HUDEP-2 (cell line): ENCODE results near the gene ASIP.
"Not testable (repeated sequence)": the region's sequence is repeated elsewhere in the genome, so short reads cannot be mapped to it uniquely, and the experiment has no call there.

Experiments used
- DNase-seq, 76 experiments: peaks; one replicate each; lab custom pipeline; 2025; ENCODE audit not compliant: unreplicated experiment in 76 of 76; lab: John Stamatoyannopoulos, UW

Gene ASIP

GRCh38 chr20:34242015-34242414 lies 792 bp downstream of the ASIP start:
- not testable (repeated sequence) for DNase-seq

- DNase-seq, result no peak
These were observed 1.7 kb downstream of the ASIP start for GRCh38 chr20:34242879-34243278.

DNA sequence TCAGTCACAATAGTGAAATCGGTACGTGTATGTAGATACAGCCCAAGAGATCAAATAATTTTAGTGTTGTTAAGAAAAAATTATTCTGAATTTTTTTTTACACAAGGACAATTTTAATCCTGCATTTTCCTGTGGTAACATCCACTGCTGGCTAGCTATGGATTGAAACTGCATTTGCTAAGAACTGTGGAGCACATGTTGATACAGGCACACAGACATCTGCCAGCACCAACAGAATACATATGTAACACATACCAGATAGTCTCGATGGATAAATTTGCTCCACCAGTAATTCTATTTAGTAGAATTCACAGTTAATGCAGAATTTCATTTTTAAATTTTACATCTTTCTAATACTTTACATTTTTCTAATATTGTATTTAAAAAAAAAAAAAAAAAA lies 2.2 kb downstream of the ASIP start:
- no peak for DNase-seq

DNA sequence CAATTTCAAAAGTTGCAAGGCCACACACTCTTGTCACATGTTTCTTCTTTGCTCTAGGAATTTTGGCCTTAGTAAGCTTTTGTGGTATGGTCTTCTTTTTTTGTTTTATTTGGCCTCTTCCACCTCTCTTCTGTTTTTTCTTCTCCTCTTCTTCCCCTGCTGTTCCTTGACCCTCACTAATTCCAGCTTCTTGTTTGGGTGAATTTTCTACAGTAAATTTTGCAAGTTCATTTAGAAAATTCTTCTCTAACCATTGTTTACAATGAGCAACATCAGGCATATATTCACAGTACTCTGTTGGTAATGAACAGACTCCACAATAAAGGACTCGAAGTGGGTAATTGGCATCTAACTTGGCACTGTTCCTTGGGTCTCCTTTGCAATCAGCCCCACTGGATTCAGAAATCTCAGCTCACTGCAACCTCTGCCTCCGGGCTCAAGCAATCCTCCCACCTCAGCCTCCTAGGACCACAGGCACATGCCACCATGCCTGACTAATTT lies 5.0 kb downstream of the ASIP start:
- DNase-seq, result no peak

DNA sequence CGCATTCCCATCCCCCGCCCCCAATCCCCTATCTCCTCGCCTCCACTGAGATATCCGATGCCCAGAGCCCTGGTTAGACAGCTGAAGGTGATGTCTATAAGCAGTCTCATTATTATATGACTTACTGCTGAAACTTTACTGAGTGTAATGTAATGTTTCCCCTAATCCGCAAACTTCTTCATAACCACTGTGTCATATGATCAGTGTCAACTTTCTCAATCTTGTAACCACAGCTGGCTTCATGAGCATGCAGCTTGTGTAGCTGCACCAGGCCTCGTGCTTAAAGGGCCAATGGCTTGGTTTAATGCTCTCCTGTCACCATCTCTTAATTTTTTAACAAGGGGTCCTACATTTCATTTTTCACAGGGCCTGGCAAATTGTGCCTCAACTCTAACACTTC lies 8.1 kb downstream of the ASIP start:
- DNase-seq, result no peak

DNA sequence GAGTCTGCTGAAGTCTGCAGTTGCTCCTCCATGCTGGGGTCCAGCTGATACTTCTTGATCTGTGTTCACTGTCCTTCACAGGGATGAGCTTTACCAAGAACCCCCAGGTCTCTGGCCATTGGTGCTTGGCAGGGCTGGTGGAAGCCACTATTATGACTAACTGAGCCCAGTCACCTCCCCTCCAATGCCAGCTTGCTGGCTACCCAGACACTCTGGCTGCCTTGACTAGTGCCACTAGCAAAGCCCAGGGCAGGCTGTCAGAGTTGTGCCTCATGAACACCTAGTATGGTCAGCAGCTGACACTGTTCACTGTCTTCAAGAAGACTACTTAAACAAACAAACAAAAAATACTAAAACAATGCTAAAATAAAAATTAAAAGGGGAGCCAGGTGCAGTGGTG lies 8.8 kb downstream of the ASIP start:
- DNase-seq, result no peak

DNA sequence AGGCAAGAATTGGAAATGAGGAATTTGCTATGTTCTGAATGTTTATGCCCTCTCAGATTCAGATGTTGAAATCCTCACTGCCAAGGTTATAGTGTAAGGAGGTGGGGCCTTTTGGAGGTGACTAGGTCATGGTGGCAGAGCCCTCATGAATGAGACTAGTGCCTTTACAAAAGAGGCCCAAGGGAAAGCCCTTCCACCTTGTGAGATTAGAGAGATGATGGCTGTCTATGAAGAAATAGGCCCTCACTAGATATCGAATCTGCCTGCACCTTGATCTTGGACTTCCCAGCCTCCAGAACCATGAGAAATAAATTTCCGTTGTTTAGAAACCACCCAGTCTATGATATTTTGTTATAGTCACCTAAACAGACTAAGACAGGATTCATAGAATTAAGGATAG lies 10.4 kb downstream of the ASIP start:
- DNase-seq, result no peak

GRCh38 chr20:34252431-34253086 lies 11.3 kb downstream of the ASIP start:
- not testable (repeated sequence) for DNase-seq

- DNase-seq, result no peak
These were observed 13.8 kb downstream of the ASIP start for GRCh38 chr20:34254979-34255378.

DNA sequence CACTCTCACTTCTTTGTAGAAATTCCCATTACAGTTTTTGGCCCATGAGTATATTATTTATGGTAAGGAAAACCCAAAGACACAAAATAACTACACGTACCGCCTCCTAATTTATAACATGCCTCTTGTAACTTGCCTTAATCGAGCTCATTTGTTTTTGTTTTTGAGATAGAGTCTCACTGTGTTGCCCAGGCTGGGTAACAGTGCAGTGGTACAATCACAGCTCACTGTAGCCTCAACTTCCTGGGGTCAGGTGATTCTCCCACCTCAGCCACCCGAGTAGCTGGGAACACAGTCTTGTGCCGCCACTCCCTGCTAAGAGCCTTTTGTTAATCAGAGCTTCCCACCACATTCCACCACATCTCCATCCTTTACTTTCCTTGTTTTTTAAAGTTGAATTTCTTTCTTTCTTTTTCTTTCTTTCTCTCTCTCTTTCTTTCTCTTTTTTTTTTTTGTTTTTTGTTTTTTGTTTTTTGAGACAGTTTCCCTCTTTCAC lies 15.5 kb downstream of the ASIP start:
- no peak for DNase-seq

DNA sequence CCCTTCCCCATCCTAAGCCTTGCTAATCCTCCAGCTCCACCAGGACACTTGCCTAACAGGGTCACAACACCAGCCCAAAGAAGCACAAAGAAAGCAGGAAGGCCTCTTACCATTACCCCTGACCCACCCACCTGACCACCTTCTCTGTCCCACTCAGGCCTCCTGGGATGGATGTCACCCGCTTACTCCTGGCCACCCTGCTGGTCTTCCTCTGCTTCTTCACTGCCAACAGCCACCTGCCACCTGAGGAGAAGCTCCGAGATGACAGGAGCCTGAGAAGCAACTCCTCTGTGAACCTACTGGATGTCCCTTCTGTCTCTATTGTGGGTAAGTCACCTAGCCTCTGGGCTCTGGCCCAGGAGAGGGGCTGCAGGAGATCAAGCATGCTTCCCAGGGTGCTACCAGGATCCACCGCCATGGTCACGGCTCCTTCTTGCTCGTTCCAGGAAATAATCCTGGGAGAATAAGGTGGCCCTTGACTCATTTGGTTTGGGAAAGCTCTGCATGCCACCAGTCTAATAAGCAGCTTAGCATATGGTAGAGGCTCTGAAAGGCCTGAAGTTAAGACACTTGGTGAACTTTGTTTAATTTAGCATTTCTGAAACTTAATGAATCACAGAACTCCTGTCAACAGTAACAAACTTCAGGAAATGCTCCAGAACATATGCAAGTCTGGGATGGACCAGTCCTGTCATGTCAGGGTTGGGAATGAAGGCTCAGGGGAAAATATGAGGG lies 19.2 kb downstream of the ASIP start:
- DNase-seq, result no peak

DNA sequence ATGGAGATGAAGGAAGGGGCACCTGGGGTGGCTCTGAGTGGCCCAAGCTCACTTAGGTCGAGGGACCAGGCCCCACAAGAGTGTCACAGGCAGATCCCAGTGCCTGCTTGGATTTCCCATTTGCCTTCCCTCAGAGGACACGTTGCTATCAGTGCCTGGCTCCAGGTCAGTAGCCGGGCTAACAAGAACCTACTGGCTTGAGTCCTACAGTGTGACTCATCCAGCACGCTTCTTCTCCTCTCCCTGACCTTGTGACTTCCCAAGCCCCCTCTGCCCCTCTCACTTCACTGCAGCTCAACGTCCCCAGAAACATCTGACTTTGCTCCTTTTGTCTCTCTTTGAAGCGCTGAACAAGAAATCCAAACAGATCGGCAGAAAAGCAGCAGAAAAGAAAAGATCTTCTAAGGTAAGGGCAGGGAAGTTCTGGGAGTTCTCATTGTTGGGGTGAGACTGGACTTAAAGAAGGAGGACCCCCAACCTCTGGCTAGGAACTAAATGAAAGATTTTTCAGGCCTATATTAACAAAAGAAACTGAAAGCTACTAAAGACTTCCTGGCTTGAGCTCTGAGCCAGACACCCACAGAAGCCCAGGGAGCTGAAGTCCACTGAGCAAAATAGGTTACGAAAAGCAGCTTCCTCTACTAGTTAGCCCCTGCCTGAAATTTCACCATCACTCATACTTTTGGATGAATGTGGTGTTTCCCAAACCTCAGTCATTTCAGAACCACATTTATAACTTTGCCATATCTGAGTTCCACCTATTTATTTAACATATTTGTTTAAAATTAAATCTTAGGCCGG lies 21.5 kb downstream of the ASIP start:
- peak in 5 of 76 experiments; percentile 7 to 35 (median 19) for DNase-seq

GRCh38 chr20:34263468-34263867 lies 22.2 kb downstream of the ASIP start:
- not testable (repeated sequence) for DNase-seq

GRCh38 chr20:34264141-34264540 lies 22.9 kb downstream of the ASIP start:
- no peak for DNase-seq

GRCh38 chr20:34268145-34268544 lies 26.9 kb downstream of the ASIP start:
- no peak for DNase-seq

DNA sequence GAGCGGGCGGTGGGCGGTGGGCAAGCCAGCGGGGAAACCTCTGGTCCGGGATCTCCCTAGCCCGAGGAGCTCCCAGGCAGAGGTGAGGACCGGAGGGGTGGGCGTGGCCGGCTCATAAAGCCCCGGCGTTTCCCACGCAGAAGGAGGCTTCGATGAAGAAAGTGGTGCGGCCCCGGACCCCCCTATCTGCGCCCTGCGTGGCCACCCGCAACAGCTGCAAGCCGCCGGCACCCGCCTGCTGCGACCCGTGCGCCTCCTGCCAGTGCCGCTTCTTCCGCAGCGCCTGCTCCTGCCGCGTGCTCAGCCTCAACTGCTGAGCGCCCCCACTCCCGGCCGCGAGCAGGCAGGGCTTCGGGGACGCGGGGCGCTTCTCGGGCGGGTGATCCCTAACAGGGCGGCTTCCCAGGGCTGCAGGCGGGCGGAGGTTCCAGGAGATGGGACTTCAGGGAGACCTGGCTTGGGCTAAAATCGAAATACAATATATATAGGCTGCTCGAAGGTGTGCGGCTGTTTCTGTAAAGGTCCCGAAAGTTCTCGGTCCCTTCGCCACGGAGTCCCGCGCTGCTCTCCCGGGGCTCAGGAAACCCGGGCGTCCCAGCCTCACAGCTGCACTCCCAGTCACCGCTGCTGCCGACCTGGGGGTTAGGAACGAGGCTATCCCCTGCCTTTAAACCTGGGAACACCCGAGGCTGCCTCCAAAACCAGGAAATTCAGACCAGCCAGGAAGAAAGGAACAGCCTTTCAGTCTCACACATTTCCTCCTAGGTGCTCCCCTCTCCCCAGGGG lies 27.8 kb downstream of the ASIP start:
- no peak for DNase-seq

GRCh38 chr20:34269996-34270627 lies 28.9 kb downstream of the ASIP start:
- DNase-seq, result no peak

DNA sequence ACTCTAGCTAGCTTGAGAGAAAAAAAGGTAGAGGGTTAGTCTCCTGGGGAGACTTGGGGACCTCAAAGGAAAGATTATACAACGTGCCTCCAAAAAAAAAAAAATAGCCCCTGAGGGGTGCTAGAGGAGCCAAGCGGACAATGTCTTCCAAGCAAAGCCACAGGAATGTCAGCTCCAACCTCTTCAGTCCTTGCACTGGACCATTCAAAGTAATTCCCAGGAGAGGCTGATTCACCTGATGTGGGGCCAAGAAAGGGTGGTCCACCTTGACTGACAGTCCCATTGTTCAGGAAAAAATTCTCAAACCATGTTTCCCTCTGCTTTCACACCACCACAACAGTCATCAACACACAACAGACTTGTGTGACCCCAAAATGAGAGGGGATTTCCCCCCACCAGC lies 30.7 kb downstream of the ASIP start:
- DNase-seq, result no peak

- no peak for DNase-seq
These were observed 33.5 kb downstream of the ASIP start for GRCh38 chr20:34274694-34275093.

DNA sequence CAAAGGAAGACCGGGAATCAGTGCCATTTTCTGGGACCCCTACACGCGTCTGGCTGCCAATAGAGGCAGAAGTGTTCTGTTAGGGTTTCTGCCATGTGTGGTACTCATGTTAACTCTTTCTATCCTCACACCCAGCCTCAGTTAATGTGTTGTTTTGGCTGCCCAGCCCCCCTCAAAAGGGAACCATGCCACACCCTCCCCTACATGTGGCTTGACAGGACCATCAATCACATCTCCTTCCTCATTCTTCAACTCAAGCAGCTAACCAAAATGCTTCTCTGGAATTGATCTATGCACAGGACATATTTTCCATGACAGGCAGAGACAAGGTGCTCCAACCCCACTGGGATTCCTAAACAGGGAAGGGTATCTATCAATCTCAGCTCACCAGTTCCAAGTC lies 40.0 kb downstream of the ASIP start:
- DNase-seq, result no peak
